HepG2 (cell line): ENCODE results near the gene ATP5MG. TPM values are rescaled to one million over a fixed set of nuclear protein-coding genes. Genes with fewer than 3 reads are reported as not detected.

Source experiments
- BRD4 ChIP-seq: sonication (generic); formaldehyde crosslinking; IDR thresholded peaks from 2 replicates; pipeline ENCODE4 v1.4.0; 2020; ENCODE audit warnings: missing genetic modification reagents
- FOXA3 ChIP-seq: IDR thresholded peaks from 2 replicates; pipeline ENCODE4 v1.6.1; 2016; ENCODE audit warnings: missing genetic modification reagents, missing compliant biosample characterization
- HNF4G ChIP-seq, 2 experiments: sonication (generic) in 1 of 2; formaldehyde crosslinking in 1 of 2; IDR thresholded peaks; 2 replicates each; pipeline versions ENCODE4 v1.4.0 to v1.6.1; 2011 to 2020; ENCODE audit warnings: borderline replicate concordance in 2 of 2, low read depth in 2 of 2, mild to moderate bottlenecking in 2 of 2, low read length in 1 of 2, missing genetic modification reagents in 1 of 2, moderate library complexity in 1 of 2
- IRX3 ChIP-seq: sonication (generic); formaldehyde crosslinking; IDR thresholded peaks from 2 replicates; pipeline ENCODE4 v1.8.1; 2023; ENCODE audit warnings: mild to moderate bottlenecking, low read depth, missing genetic modification reagents, borderline replicate concordance
- MAFG ChIP-seq: sonication (generic); formaldehyde crosslinking; IDR thresholded peaks from 2 replicates; pipeline ENCODE4 v1.5.1; 2020; ENCODE audit warnings: mild to moderate bottlenecking, missing genetic modification reagents
- REPIN1 ChIP-seq: sonication (generic); formaldehyde crosslinking; IDR thresholded peaks from 2 replicates; pipeline ENCODE4 v1.8.0; 2022; ENCODE audit warnings: missing genetic modification reagents, low read depth, mild to moderate bottlenecking, borderline replicate concordance
- SRSF4 ChIP-seq: fragments of 200-400 bp; formaldehyde crosslinking; IDR thresholded peaks from one replicate; pipeline ENCODE4 v1.6.1; 2018; ENCODE audit warnings: mild to moderate bottlenecking, low read depth, low read length, moderate library complexity; ENCODE audit not compliant: poor library complexity, severe bottlenecking
- TRIM24 ChIP-seq: sonication (generic); formaldehyde crosslinking; IDR thresholded peaks from 2 replicates; pipeline ENCODE4 v1.8.0; 2022; ENCODE audit warnings: mild to moderate bottlenecking, missing genetic modification reagents
- ZC3H13 ChIP-seq: sonication (generic); formaldehyde crosslinking; IDR thresholded peaks from 2 replicates; pipeline ENCODE4 v1.8.1; 2023; ENCODE audit warnings: mild to moderate bottlenecking, missing genetic modification reagents, moderate library complexity
- ZFX ChIP-seq: sonication (generic); formaldehyde crosslinking; IDR thresholded peaks from 2 replicates; pipeline ENCODE4 v1.4.0; 2020; ENCODE audit warnings: mild to moderate bottlenecking, low read depth, missing genetic modification reagents, moderate library complexity
- ZNF441 ChIP-seq: sonication (generic); formaldehyde crosslinking; IDR thresholded peaks from 2 replicates; pipeline ENCODE4 v1.7.0; 2021; ENCODE audit warnings: missing genetic modification reagents, borderline replicate concordance
- ZNF816 ChIP-seq: sonication (generic); formaldehyde crosslinking; IDR thresholded peaks from 2 replicates; pipeline ENCODE4 v1.8.0; 2022; ENCODE audit warnings: missing genetic modification reagents, mild to moderate bottlenecking, borderline replicate concordance
- polyA plus RNA-seq, 8 experiments: library from polyadenylated mRNA; depleted of rRNA in 3 of 8; stranded (reverse) in 7 of 8; unstranded in 1 of 8; fragments of >200 nt; fragmentation: Illumina TruSeq in 4 of 8; extraction: Trizol in 4 of 8; gene quantifications; 2 replicates each; pipeline versions ENCODE4 v1.2.1 to v1.2.3, GENCODE V29; 2011 to 2016; ENCODE audit warnings: low read depth in 4 of 8, missing spikeins in 1 of 8, mixed read lengths in 1 of 8; ENCODE audit not compliant: insufficient read depth in 1 of 8
- total RNA-seq, 5 experiments: library from RNA; depleted of rRNA; stranded (reverse); fragments of >200 nt; fragmentation: Illumina TruSeq; extraction: Trizol; gene quantifications; 2 replicates each; pipeline ENCODE4 v1.2.3, GENCODE V29; 2016; ENCODE audit warnings: low read depth in 1 of 5
- TF ChIP-seq, protein P1 (sequence below), 2 experiments: sonication (generic) in 1 of 2; formaldehyde crosslinking in 1 of 2; IDR thresholded peaks; 2 replicates each; pipeline versions ENCODE4 v1.6.1 to v1.9.0; 2014 to 2022; ENCODE audit warnings: antibody characterized with exemption in 1 of 2, borderline replicate concordance in 1 of 2, inconsistent platforms in 1 of 2, low read depth in 1 of 2, missing genetic modification reagents in 1 of 2
- TF ChIP-seq, protein P2 (sequence below): sonication (generic); formaldehyde crosslinking; conservative IDR thresholded peaks from 2 replicates; pipeline ENCODE4 v1.4.0; 2020; ENCODE audit warnings: missing genetic modification reagents
- TF ChIP-seq, protein P3 (sequence below): sonication (generic); formaldehyde crosslinking; IDR thresholded peaks from 2 replicates; pipeline ENCODE4 v1.5.1; 2020; ENCODE audit warnings: mild to moderate bottlenecking, missing genetic modification reagents, moderate library complexity
- TF ChIP-seq, protein P4 (sequence below): sonication (generic); formaldehyde crosslinking; IDR thresholded peaks from 2 replicates; pipeline ENCODE4 v1.8.0; 2022; ENCODE audit warnings: mild to moderate bottlenecking, missing genetic modification reagents, moderate library complexity

Gene ATP5MG
- total and polyA plus RNA-seq, 2 of the 13 experiments (the other 11 are each of a cell fraction or from before 2014, with no cell fraction given) = 260 to 320 TPM

DNA sequence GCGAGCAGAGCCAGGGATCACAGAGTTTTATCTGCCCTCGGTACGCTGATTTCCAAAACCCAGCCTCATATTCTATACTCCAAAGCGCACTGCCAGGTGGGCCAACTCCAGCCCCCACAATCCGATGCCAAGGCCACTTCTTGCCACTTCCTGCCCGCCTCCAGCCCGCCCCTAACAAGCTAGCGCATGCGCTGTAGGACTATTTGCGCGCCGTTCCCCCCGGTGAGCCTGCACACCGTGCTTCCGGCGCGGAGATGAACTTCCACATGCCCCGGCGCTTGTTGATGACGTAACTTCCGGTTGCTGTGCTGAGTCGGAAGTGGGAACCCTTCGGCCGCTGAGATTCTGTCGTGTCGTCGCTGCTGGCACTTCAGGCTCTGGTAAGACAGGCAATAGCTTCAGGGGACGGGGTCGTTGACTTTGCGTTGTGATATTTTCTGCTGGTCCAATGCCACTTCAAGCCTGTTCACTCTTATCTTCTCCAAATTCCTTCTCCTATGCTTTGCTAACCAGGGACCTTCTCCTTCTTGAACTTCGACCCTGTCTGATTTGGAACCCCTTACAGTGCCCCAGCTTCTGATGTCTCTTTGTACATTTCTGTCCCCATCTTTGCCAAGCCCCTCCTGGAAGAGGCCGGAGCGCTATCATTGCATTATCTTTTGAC, 42.0 kb upstream of the ATP5MG start, which contains the start of gene UBE4A (continued):
- TF ChIP-seq, protein P1, sequence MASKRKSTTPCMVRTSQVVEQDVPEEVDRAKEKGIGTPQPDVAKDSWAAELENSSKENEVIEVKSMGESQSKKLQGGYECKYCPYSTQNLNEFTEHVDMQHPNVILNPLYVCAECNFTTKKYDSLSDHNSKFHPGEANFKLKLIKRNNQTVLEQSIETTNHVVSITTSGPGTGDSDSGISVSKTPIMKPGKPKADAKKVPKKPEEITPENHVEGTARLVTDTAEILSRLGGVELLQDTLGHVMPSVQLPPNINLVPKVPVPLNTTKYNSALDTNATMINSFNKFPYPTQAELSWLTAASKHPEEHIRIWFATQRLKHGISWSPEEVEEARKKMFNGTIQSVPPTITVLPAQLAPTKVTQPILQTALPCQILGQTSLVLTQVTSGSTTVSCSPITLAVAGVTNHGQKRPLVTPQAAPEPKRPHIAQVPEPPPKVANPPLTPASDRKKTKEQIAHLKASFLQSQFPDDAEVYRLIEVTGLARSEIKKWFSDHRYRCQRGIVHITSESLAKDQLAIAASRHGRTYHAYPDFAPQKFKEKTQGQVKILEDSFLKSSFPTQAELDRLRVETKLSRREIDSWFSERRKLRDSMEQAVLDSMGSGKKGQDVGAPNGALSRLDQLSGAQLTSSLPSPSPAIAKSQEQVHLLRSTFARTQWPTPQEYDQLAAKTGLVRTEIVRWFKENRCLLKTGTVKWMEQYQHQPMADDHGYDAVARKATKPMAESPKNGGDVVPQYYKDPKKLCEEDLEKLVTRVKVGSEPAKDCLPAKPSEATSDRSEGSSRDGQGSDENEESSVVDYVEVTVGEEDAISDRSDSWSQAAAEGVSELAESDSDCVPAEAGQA (IDR thresholded peaks at IDR 0.05; ENCODE audit: low read depth) = peak; percentile 93
- TF ChIP-seq, protein P1 (CRISPR knock-in tag; IDR thresholded peaks at IDR 0.05; ENCODE audit: borderline replicate concordance) = no peak
- TF ChIP-seq SRSF4 (no peak), REPIN1 (CRISPR knock-in tag) (peak; percentile 83; the same call in 1 of the 2 replicates), BRD4 (CRISPR knock-in tag) (peak; percentile 64; the same call in 1 of the 2 replicates), ZNF441 (CRISPR knock-in tag) (no peak; the same call in 1 of the 2 replicates), IRX3 (CRISPR knock-in tag) (no peak), HNF4G (IDR thresholded peaks at IDR 0.05; ENCODE audit: borderline replicate concordance, low read depth, low read length) (no peak), HNF4G (CRISPR knock-in tag; IDR thresholded peaks at IDR 0.05; ENCODE audit: borderline replicate concordance, low read depth) (peak; percentile 36; the same call in 1 of the 2 replicates), TRIM24 (CRISPR knock-in tag) (no peak), FOXA3 (no peak), ZC3H13 (CRISPR knock-in tag) (peak; percentile 61; the same call in 1 of the 2 replicates), ZFX (CRISPR knock-in tag) (peak; percentile 50; the same call in 1 of the 2 replicates), MAFG (CRISPR knock-in tag) (no peak), ZNF816 (no peak)
- TF ChIP-seq, protein P2, sequence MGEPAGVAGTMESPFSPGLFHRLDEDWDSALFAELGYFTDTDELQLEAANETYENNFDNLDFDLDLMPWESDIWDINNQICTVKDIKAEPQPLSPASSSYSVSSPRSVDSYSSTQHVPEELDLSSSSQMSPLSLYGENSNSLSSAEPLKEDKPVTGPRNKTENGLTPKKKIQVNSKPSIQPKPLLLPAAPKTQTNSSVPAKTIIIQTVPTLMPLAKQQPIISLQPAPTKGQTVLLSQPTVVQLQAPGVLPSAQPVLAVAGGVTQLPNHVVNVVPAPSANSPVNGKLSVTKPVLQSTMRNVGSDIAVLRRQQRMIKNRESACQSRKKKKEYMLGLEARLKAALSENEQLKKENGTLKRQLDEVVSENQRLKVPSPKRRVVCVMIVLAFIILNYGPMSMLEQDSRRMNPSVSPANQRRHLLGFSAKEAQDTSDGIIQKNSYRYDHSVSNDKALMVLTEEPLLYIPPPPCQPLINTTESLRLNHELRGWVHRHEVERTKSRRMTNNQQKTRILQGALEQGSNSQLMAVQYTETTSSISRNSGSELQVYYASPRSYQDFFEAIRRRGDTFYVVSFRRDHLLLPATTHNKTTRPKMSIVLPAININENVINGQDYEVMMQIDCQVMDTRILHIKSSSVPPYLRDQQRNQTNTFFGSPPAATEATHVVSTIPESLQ (CRISPR knock-in tag) = no peak
- TF ChIP-seq, protein P3, sequence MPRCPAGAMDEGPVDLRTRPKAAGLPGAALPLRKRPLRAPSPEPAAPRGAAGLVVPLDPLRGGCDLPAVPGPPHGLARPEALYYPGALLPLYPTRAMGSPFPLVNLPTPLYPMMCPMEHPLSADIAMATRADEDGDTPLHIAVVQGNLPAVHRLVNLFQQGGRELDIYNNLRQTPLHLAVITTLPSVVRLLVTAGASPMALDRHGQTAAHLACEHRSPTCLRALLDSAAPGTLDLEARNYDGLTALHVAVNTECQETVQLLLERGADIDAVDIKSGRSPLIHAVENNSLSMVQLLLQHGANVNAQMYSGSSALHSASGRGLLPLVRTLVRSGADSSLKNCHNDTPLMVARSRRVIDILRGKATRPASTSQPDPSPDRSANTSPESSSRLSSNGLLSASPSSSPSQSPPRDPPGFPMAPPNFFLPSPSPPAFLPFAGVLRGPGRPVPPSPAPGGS (CRISPR knock-in tag) = peak; percentile 55
- TF ChIP-seq, protein P4, sequence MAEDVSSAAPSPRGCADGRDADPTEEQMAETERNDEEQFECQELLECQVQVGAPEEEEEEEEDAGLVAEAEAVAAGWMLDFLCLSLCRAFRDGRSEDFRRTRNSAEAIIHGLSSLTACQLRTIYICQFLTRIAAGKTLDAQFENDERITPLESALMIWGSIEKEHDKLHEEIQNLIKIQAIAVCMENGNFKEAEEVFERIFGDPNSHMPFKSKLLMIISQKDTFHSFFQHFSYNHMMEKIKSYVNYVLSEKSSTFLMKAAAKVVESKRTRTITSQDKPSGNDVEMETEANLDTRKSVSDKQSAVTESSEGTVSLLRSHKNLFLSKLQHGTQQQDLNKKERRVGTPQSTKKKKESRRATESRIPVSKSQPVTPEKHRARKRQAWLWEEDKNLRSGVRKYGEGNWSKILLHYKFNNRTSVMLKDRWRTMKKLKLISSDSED (CRISPR knock-in tag) = no peak
